Left lung (tissue), 10 donors: Measurements from ENCODE around the gene PCLO. TPM values are rescaled to one million over a fixed set of nuclear protein-coding genes. Genes with fewer than 3 reads are reported as not detected.
"Not testable (repeated sequence)": the region's sequence is repeated elsewhere in the genome, so short reads cannot be mapped to it uniquely, and the experiment has no call there.

Experiments used
- ATAC-seq: fragments of 200-7000 bp; cut with Tn5 transposase; one replicate; pipeline ENCODE4 v1.9.1; 2020; ENCODE audit warnings: moderate library complexity
- DNase-seq, 4 donors: peaks; one replicate each; pipeline ENCODE4 v3.0.0-alpha.2; 2013 to 2020
- H3K27ac ChIP-seq, 2 donors: fragments of 200-600 bp; sonication (generic) in 1 of 2; one replicate each; pipeline versions ENCODE4 v1.5.0 to v1.8.0; 2020 to 2021
- H3K27me3 ChIP-seq, 2 donors: fragments of 200-600 bp; sonication (generic) in 1 of 2; one replicate each; pipeline versions ENCODE4 v1.5.0 to v1.8.0; 2020 to 2021
- H3K36me3 ChIP-seq, 2 donors: fragments of 200-600 bp; sonication (generic) in 1 of 2; one replicate each; pipeline versions ENCODE4 v1.5.0 to v1.8.0; 2020 to 2021
- H3K4me1 ChIP-seq, 2 donors: fragments of 200-600 bp; one replicate each; pipeline ENCODE4 v1.8.0; 2021
- H3K4me3 ChIP-seq, 2 donors: fragments of 200-600 bp; sonication (generic) in 1 of 2; one replicate each; pipeline versions ENCODE4 v1.5.0 to v1.8.0; 2020 to 2021; ENCODE audit warnings: mild to moderate bottlenecking in 1 of 2
- H3K9me3 ChIP-seq, 2 donors: fragments of 200-600 bp; sonication (generic) in 1 of 2; one replicate each; pipeline versions ENCODE4 v1.5.0 to v1.8.0; 2020 to 2021
- intact Hi-C, 2 donors: fragments of 100-400 bp; cut with DNase I; formaldehyde crosslinking; loops; one replicate each; pipeline versions ENCODE4 v1.11.2 to v1.14.2; 2022
- polyA plus RNA-seq, 6 donors: library from polyadenylated mRNA; unstranded; fragments of 120-200 nt; gene quantifications; one replicate each; pipeline ENCODE4 v1.2.1, GENCODE V29; 2013; ENCODE audit not compliant: insufficient read length in 6 of 6
- total RNA-seq, 2 donors: library from RNA; stranded (reverse); fragmentation: NEBNext Ultra II Directional; extraction: Animal tissue kit (Norgen Biotek cat#: 25700); gene quantifications; one replicate each; pipeline ENCODE4 v1.2.1, GENCODE V29; 2021
- TF ChIP-seq, protein P1 (sequence below), 2 donors: fragments of 200-600 bp; sonication (generic) in 1 of 2; IDR thresholded peaks; one replicate each; pipeline versions ENCODE4 v1.5.0 to v1.8.0; 2021; ENCODE audit warnings: antibody characterized with exemption in 2 of 2
- donor health status: DM: no; HTN: yes; CAD: no.
- donor health status: DM: no; HTN: no; CAD: no.

Gene PCLO
- total and polyA plus RNA-seq, 8 donors: 5.3 to 7.7 (median 5.9) TPM

DNA sequence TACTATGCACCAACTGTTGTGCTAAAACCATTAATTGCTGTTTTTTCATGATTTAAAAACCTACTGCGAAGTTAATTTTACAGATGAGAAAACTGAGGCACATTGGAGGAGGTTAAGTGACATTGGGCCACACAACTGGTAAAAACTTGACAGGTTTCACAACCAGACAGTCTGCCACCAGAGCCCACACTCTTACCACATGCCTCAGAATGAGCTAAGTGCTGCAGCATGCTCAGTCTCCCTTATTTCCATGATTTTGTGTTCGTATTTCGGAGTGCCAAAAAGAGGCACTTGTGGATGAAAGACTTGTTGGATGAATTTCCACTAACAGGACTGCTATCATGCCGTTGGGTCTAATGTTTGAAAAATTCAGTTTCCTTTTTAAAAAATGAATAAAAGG, 77.4 kb downstream of the PCLO start:
- no peaks in the 10 kb centered on the region for H3K36me3 ChIP-seq
- no peak overlapping the region for H3K27ac ChIP-seq
- no peaks in the 10 kb centered on the region for H3K27me3 ChIP-seq
- no peak overlapping the region for H3K4me3 ChIP-seq
- H3K9me3 ChIP-seq: peaks cover 0 to 3% of the 10 kb centered on the region in 2 donors
- intact Hi-C loops: no loop called here
- TF ChIP-seq, protein P1, sequence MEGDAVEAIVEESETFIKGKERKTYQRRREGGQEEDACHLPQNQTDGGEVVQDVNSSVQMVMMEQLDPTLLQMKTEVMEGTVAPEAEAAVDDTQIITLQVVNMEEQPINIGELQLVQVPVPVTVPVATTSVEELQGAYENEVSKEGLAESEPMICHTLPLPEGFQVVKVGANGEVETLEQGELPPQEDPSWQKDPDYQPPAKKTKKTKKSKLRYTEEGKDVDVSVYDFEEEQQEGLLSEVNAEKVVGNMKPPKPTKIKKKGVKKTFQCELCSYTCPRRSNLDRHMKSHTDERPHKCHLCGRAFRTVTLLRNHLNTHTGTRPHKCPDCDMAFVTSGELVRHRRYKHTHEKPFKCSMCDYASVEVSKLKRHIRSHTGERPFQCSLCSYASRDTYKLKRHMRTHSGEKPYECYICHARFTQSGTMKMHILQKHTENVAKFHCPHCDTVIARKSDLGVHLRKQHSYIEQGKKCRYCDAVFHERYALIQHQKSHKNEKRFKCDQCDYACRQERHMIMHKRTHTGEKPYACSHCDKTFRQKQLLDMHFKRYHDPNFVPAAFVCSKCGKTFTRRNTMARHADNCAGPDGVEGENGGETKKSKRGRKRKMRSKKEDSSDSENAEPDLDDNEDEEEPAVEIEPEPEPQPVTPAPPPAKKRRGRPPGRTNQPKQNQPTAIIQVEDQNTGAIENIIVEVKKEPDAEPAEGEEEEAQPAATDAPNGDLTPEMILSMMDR (IDR thresholded peaks at IDR 0.05): no peak
- DNase-seq (no peak), ATAC-seq (no peak)
- H3K4me1 ChIP-seq: no peaks in the 10 kb centered on the region

DNA sequence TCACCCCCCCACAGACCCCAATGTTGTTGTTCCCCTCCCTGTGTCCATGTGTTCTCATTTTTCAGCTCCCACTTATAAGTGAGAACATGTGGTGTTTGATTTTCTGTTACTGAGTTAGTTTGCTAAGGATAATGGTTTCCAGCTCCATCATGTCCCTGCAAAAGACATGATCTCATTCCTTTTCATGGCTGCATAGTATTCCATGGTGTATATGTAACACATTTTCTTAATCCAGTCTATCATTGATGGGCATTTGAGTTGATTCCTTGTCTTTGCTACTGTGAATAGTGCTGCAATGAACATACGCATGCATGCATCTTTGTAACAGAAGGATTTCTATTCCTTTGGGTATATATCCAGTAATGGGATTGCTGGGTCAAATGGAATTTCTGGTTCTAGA, 82.8 kb downstream of the PCLO start:
- ATAC-seq, H3K27me3 ChIP-seq, H3K4me3 ChIP-seq, H3K9me3 ChIP-seq, H3K36me3 ChIP-seq, DNase-seq, intact Hi-C loops, H3K4me1 ChIP-seq, H3K27ac ChIP-seq: not testable (repeated sequence)

DNA sequence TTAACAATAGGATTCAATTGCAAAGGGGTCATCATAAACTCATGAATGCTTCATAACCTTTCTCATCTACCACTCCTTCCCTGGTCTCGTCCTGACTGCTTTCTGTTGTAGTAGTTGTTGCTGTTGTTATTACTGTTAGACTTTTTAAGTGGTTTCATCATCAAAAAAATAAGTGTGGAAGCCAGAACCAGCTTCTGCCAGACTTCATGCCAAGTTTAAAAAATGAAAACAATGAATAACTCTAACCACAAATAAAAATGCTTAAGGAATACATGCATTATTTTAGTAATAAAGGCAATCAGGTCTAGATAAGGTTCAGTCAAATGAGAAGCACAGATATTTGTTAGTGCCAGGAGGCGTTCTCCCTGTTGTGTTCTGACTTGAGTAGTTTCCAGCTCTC, 85.4 kb downstream of the PCLO start:
- H3K27ac ChIP-seq: no peak overlapping the region
- no peak overlapping the region for H3K4me3 ChIP-seq
- intact Hi-C loops: no loop called here
- H3K27me3 ChIP-seq: no peaks in the 10 kb centered on the region
- H3K4me1 ChIP-seq: no peaks in the 10 kb centered on the region
- H3K36me3 ChIP-seq: no peaks in the 10 kb centered on the region
- peaks cover 0 to 7% of the 10 kb centered on the region in 2 donors for H3K9me3 ChIP-seq
- DNase-seq (no peak), ATAC-seq (no peak)
- TF ChIP-seq, protein P1 (IDR thresholded peaks at IDR 0.05): no peak

DNA sequence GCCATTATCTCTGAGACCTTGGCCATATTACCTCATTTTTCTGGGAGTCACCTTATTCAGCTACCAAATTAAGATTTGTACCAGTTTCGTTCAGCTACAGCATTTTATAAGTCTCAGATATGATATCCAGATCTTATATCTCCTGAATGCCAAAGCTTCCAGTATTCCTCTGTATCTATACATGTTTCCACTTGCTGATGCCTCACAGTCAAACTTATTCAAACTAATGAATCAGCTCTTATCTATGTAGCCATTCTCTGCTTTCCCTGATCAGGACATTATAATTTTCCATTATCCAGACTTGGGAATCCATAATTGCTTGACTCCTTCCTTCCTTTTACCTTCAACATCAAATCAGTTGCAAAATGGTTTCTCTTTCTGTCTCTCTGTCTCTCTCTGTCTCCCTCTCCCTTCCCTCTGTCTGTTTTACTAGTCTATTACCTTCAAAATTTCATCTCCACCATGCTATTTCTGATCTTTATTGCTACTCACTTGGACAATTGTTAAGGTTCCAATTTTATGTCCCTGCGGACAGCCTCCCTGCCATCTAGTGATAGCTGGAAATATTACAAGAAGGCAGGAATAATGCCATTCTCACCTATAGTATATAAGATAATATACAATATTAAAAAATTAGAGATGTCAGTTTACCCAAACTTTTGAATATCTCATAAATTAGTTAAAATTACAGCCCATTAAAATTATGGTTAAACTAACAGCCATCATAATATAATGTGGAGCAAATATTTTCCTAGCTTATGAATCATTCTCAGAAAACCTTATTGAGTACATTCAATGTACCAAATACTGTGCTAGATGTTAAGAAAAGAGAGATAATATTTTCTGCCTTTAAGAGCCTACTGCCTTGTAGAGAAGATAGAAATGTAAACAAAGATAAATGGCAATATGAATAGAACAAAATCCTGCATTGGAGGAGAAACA, 89.8 kb downstream of the PCLO start:
- no peaks in the 10 kb centered on the region for H3K4me1 ChIP-seq
- H3K36me3 ChIP-seq: no peaks in the 10 kb centered on the region
- TF ChIP-seq, protein P1 (IDR thresholded peaks at IDR 0.05): no peak
- H3K4me3 ChIP-seq: no peak overlapping the region
- no peak for DNase-seq
- intact Hi-C loops: no loop called here
- ATAC-seq: no peak
- no peak overlapping the region for H3K27ac ChIP-seq
- no peaks in the 10 kb centered on the region for H3K27me3 ChIP-seq
- H3K9me3 ChIP-seq: no peaks in the 10 kb centered on the region

DNA sequence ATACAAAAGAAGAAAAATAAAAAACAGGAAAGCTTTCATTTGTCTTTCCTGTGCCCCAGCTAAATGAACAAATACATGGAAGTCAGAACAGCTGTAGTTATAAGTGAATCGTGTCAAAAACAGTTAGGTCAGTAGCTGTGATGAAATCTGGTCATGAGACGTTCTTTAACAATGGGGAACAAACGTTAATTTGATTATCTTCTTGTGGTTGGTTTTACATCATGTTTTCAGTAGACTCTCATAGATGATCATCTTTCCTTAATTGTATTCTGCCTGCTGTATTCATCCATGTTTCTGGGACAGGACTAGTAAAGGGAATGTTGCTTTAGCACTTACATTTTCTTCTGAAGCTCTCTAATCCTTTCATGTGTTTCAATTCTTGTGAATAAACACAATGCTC, 97.0 kb downstream of the PCLO start:
- H3K4me3 ChIP-seq: no peak overlapping the region
- no peaks in the 10 kb centered on the region for H3K36me3 ChIP-seq
- H3K27me3 ChIP-seq: no peaks in the 10 kb centered on the region
- no peaks in the 10 kb centered on the region for H3K9me3 ChIP-seq
- DNase-seq (no peak), ATAC-seq (no peak)
- H3K27ac ChIP-seq: no peak overlapping the region
- H3K4me1 ChIP-seq: no peaks in the 10 kb centered on the region
- TF ChIP-seq, protein P1 (IDR thresholded peaks at IDR 0.05): no peak
- intact Hi-C loops: no loop called here
